ENCODE measurements around the gene KCNQ1OT1. TPM values are rescaled to one million over a fixed set of nuclear protein-coding genes. Genes with fewer than 3 reads are reported as not detected.
"Not testable (repeated sequence)": the region's sequence is repeated elsewhere in the genome, so short reads cannot be mapped to it uniquely, and the experiment has no call there.

Gene KCNQ1OT1
- total RNA-seq, 2 donors from 2014 or later, result 0.52 to 1.1 TPM

- Mint-ChIP-seq H3K27me3 (peaks cover 13 to 50% of the 10 kb centered on the region in 2 donors), H3K9me3 (peaks cover 12% of the 10 kb centered on the region), H3K36me3 (peaks cover 29% of the 10 kb centered on the region), H3K4me1 (ENCODE audit: low read depth in 2 of 2) (no peaks in the 10 kb centered on the region), H3K27ac (no peak overlapping the region), H3K4me3 (no peak overlapping the region)
- ATAC-seq (no peak), DNase-seq (ENCODE audit: low spot score) (no peak)
These were observed 47.2 kb downstream of the KCNQ1OT1 start for GRCh38 chr11:2652333-2653197.

- H3K27me3 Mint-ChIP-seq, result peaks cover 16 to 50% of the 10 kb centered on the region in 2 donors
- no peak overlapping the region for H3K4me3 Mint-ChIP-seq
- ATAC-seq, result no peak
- no peak for DNase-seq (ENCODE audit: low spot score)
- peaks cover 16% of the 10 kb centered on the region for H3K9me3 Mint-ChIP-seq
- H3K27ac Mint-ChIP-seq, result no peak overlapping the region
- no peaks in the 10 kb centered on the region for H3K4me1 Mint-ChIP-seq (ENCODE audit: low read depth in 2 of 2)
- peaks cover 37% of the 10 kb centered on the region for H3K36me3 Mint-ChIP-seq
These were observed 47.9 kb downstream of the KCNQ1OT1 start for GRCh38 chr11:2651826-2652271.

GRCh38 chr11:2651054-2651617 lies 48.7 kb downstream of the KCNQ1OT1 start:
- DNase-seq (ENCODE audit: low spot score) (no peak), ATAC-seq (no peak)
- peaks cover 16 to 43% of the 10 kb centered on the region in 2 donors for H3K27me3 Mint-ChIP-seq
- peaks cover 37% of the 10 kb centered on the region for H3K36me3 Mint-ChIP-seq
- H3K27ac Mint-ChIP-seq, result no peak overlapping the region
- H3K4me3 Mint-ChIP-seq, result no peak overlapping the region
- peaks cover 16% of the 10 kb centered on the region for H3K9me3 Mint-ChIP-seq
- H3K4me1 Mint-ChIP-seq (ENCODE audit: low read depth in 2 of 2), result no peaks in the 10 kb centered on the region

GRCh38 chr11:2650343-2650867 lies 49.4 kb downstream of the KCNQ1OT1 start:
- peaks cover 16% of the 10 kb centered on the region for H3K9me3 Mint-ChIP-seq
- DNase-seq (ENCODE audit: low spot score) (no peak), ATAC-seq (no peak)
- H3K27me3 Mint-ChIP-seq, result peaks cover 16 to 38% of the 10 kb centered on the region in 2 donors
- no peaks in the 10 kb centered on the region for H3K4me1 Mint-ChIP-seq (ENCODE audit: low read depth in 2 of 2)
- H3K4me3 Mint-ChIP-seq, result no peak overlapping the region
- H3K36me3 Mint-ChIP-seq, result peaks cover 37% of the 10 kb centered on the region
- no peak overlapping the region for H3K27ac Mint-ChIP-seq

DNA sequence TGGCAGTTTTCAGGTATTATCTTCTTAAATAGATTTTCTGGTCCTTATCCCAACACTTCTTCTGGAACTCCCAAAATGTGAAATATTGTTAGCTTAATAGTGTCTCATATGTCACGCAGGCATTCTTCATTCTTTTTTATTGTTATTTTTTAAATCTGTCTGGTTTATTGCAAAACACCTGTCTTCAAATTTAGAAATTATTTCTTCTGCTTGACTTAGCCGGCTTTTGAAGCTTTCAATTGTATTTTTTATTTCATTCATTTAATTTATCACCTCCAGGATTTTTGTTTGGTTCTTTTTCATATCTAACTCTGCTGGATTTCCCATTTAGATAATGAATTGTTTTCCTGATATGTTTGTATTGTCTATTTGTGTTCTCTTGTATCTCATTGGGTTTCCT lies 49.9 kb downstream of the KCNQ1OT1 start:
- no peaks in the 10 kb centered on the region for H3K4me1 Mint-ChIP-seq (ENCODE audit: low read depth in 2 of 2)
- H3K27ac Mint-ChIP-seq, result no peak overlapping the region
- H3K9me3 Mint-ChIP-seq, result peaks cover 16% of the 10 kb centered on the region
- ATAC-seq, result no peak
- H3K27me3 Mint-ChIP-seq, result peaks cover 16 to 38% of the 10 kb centered on the region in 2 donors
- no peak for DNase-seq (ENCODE audit: low spot score)
- peaks cover 37% of the 10 kb centered on the region for H3K36me3 Mint-ChIP-seq
- H3K4me3 Mint-ChIP-seq, result no peak overlapping the region

- H3K9me3 Mint-ChIP-seq, result peaks cover 19% of the 10 kb centered on the region
- no peak for DNase-seq (ENCODE audit: low spot score)
- peaks cover 16 to 38% of the 10 kb centered on the region in 2 donors for H3K27me3 Mint-ChIP-seq
These were observed 50.4 kb downstream of the KCNQ1OT1 start for GRCh38 chr11:2649400-2649799.

DNA sequence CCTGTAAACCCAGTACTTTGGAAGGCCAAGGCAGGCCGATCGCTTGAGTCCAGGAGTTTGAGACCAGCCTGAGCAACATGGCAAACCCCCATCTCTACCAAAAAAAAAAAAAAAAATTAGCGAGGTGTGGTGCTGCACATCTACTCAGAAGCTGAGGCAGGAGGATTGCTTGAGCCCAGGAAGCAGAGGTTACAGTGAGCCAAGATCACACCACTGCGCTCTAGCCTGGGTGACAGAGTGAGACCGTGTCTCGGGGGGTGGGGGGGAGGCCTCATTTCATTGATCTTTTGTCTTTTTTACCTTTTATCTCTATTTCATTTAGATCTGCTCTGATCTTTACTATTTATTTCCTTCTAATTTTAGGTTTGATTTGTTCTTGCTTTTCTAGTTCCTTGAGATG lies 51.8 kb downstream of the KCNQ1OT1 start:
- DNase-seq (ENCODE audit: low spot score), result no peak
- Mint-ChIP-seq H3K36me3 (peaks cover 53% of the 10 kb centered on the region), H3K9me3 (peaks cover 23% of the 10 kb centered on the region), H3K27ac (no peak overlapping the region), H3K4me3 (no peak overlapping the region), H3K4me1 (ENCODE audit: low read depth in 2 of 2) (no peaks in the 10 kb centered on the region), H3K27me3 (peaks cover 16 to 46% of the 10 kb centered on the region in 2 donors)
- no peak for ATAC-seq

More at GRCh38 chr11:2649400-2649799, 50.4 kb downstream of the KCNQ1OT1 start:
- Mint-ChIP-seq H3K36me3 (peaks cover 39% of the 10 kb centered on the region), H3K27ac (no peak overlapping the region), H3K4me1 (ENCODE audit: low read depth in 2 of 2) (no peaks in the 10 kb centered on the region), H3K4me3 (no peak overlapping the region)
- ATAC-seq, result no peak

- peaks cover 16 to 53% of the 10 kb centered on the region in 2 donors for H3K27me3 Mint-ChIP-seq
- no peak for ATAC-seq
- H3K4me1 Mint-ChIP-seq (ENCODE audit: low read depth in 2 of 2), result no peaks in the 10 kb centered on the region
- H3K4me3 Mint-ChIP-seq, result no peak overlapping the region
- H3K27ac Mint-ChIP-seq, result no peak overlapping the region
- no peak for DNase-seq (ENCODE audit: low spot score)
- H3K9me3 Mint-ChIP-seq, result peaks cover 23% of the 10 kb centered on the region
- H3K36me3 Mint-ChIP-seq, result peaks cover 59% of the 10 kb centered on the region
These were observed 52.6 kb downstream of the KCNQ1OT1 start for GRCh38 chr11:2647167-2647566.

GRCh38 chr11:2645779-2646118 lies 54.0 kb downstream of the KCNQ1OT1 start:
- Mint-ChIP-seq H3K27ac (no peak overlapping the region), H3K27me3 (peaks cover 16 to 58% of the 10 kb centered on the region in 2 donors), H3K36me3 (peaks cover 63% of the 10 kb centered on the region), H3K4me3 (no peak overlapping the region), H3K4me1 (ENCODE audit: low read depth in 2 of 2) (no peaks in the 10 kb centered on the region), H3K9me3 (peaks cover 23% of the 10 kb centered on the region)
- ATAC-seq (no peak), DNase-seq (ENCODE audit: low spot score) (no peak)

GRCh38 chr11:2644844-2645778 lies 54.7 kb downstream of the KCNQ1OT1 start:
- DNase-seq (ENCODE audit: low spot score), result no peak
- Mint-ChIP-seq H3K9me3 (peaks cover 20% of the 10 kb centered on the region), H3K36me3 (peaks cover 56% of the 10 kb centered on the region), H3K4me3 (no peak overlapping the region), H3K27me3 (peaks cover 14 to 56% of the 10 kb centered on the region in 2 donors), H3K27ac (no peak overlapping the region), H3K4me1 (ENCODE audit: low read depth in 2 of 2) (no peaks in the 10 kb centered on the region)
- ATAC-seq, result no peak

GRCh38 chr11:2643746-2644145 lies 56.0 kb downstream of the KCNQ1OT1 start:
- no peak for ATAC-seq
- Mint-ChIP-seq H3K27ac (no peak overlapping the region), H3K9me3 (peaks cover 16% of the 10 kb centered on the region)

GRCh38 chr11:2641623-2642022 lies 58.2 kb downstream of the KCNQ1OT1 start:
- peaks cover 3 to 55% of the 10 kb centered on the region in 2 donors for H3K27me3 Mint-ChIP-seq
- H3K4me1 Mint-ChIP-seq (ENCODE audit: low read depth in 2 of 2), result no peaks in the 10 kb centered on the region
- ATAC-seq (no peak), DNase-seq (ENCODE audit: low spot score) (no peak)
- H3K9me3 Mint-ChIP-seq, result peaks cover 13% of the 10 kb centered on the region
- H3K36me3 Mint-ChIP-seq, result peaks cover 48% of the 10 kb centered on the region
- no peak overlapping the region for H3K27ac Mint-ChIP-seq
- no peak overlapping the region for H3K4me3 Mint-ChIP-seq

More at GRCh38 chr11:2643746-2644145, 56.0 kb downstream of the KCNQ1OT1 start:
- DNase-seq (ENCODE audit: low spot score), result no peak
- H3K27me3 Mint-ChIP-seq, result peaks cover 7 to 47% of the 10 kb centered on the region in 2 donors
- H3K36me3 Mint-ChIP-seq, result peaks cover 47% of the 10 kb centered on the region
- no peaks in the 10 kb centered on the region for H3K4me1 Mint-ChIP-seq (ENCODE audit: low read depth in 2 of 2)
- no peak overlapping the region for H3K4me3 Mint-ChIP-seq

- H3K9me3 Mint-ChIP-seq, result peaks cover 13% of the 10 kb centered on the region
- H3K4me3 Mint-ChIP-seq; ATAC-seq; H3K4me1 Mint-ChIP-seq (ENCODE audit: low read depth in 2 of 2); H3K27ac Mint-ChIP-seq; DNase-seq (ENCODE audit: low spot score): not testable (repeated sequence)
- H3K27me3 Mint-ChIP-seq, result peaks cover 3 to 55% of the 10 kb centered on the region in 2 donors
- peaks cover 53% of the 10 kb centered on the region for H3K36me3 Mint-ChIP-seq
These were observed 60.0 kb downstream of the KCNQ1OT1 start for GRCh38 chr11:2639763-2640162.

All from natural killer cell treated with Interleukin-12 subunit alpha and Interleukin-12 subunit beta and Interleukin-15 and Interleukin-18, amount 100 ng/mL, for 72 hours (primary cell).